Right lung (tissue), 5 donors: ENCODE results near the gene ANKRD52. TPM values are rescaled to one million over a fixed set of nuclear protein-coding genes. Genes with fewer than 3 reads are reported as not detected.

ENCODE experiments used
- DNase-seq, 2 donors: peaks; one replicate each; pipeline ENCODE4 v3.0.0-alpha.2; 2013
- polyA plus RNA-seq, 5 donors: library from polyadenylated mRNA; unstranded; fragments of 120-200 nt; gene quantifications; one replicate each; pipeline versions ENCODE4 v1.2.1 to v1.2.3, GENCODE V29; 2013; ENCODE audit warnings: inconsistent platforms in 1 of 5, low replicate concordance in 1 of 5; ENCODE audit not compliant: insufficient read length in 5 of 5, insufficient read depth in 1 of 5

ANKRD52 gene
- polyA plus RNA-seq, 5 donors, result 21.9 to 32.1 (median 30.9) TPM

- DNase-seq, result no peak
These were observed 15.2 kb downstream of the ANKRD52 start for GRCh38 chr12:56242986-56243385.

- DNase-seq, result no peak
These were observed 16.5 kb downstream of the ANKRD52 start for GRCh38 chr12:56241424-56242303.

GRCh38 chr12:56237552-56237951, 20.6 kb downstream of the ANKRD52 start:
- DNase-seq, result no peak

GRCh38 chr12:56236985-56237384, 21.2 kb downstream of the ANKRD52 start:
- DNase-seq, result no peak

GRCh38 chr12:56236091-56236490, 22.1 kb downstream of the ANKRD52 start:
- DNase-seq, result no peak

GRCh38 chr12:56234746-56235436, 23.3 kb downstream of the ANKRD52 start:
- no peak for DNase-seq

GRCh38 chr12:56231184-56231582, 27.0 kb downstream of the ANKRD52 start:
- no peak for DNase-seq

- no peak for DNase-seq
These were observed 27.6 kb downstream of the ANKRD52 start for GRCh38 chr12:56230432-56231183.

GRCh38 chr12:56229916-56230431, 28.2 kb downstream of the ANKRD52 start, which contains the start of gene SLC39A5:
Gene SLC39A5 (plus strand): TSS chr12:56230051. CDS start chr12:56231275, 1,224 bp downstream.
- DNase-seq, result no peak

GRCh38 chr12:56229082-56229481, 29.1 kb downstream of the ANKRD52 start:
- no peak for DNase-seq

GRCh38 chr12:56224954-56225353, 33.2 kb downstream of the ANKRD52 start:
- no peak for DNase-seq

- peak; percentile 96 to 97 for DNase-seq
These were observed 34.0 kb downstream of the ANKRD52 start, which contains the start of gene NABP2 for GRCh38 chr12:56224102-56224701. Gene NABP2 (plus strand): TSS chr12:56224342. CDS start chr12:56224857, 515 bp downstream.

- DNase-seq, result no peak
These were observed 34.5 kb downstream of the ANKRD52 start for GRCh38 chr12:56223571-56224101.

GRCh38 chr12:56222531-56222895, 35.7 kb downstream of the ANKRD52 start:
- DNase-seq, result peak; percentile 20 to 21

GRCh38 chr12:56221757-56222530, 36.2 kb downstream of the ANKRD52 start, which contains the start of gene RNF41:
Gene RNF41 (minus strand): TSS chr12:56221922. CDS start chr12:56214047, 7,875 bp downstream.
- peak; percentile 97 to 99 for DNase-seq

GRCh38 chr12:56221232-56221756, 36.9 kb downstream of the ANKRD52 start:
- DNase-seq, result peak; percentile 80 to 82

GRCh38 chr12:56220611-56221231, 37.5 kb downstream of the ANKRD52 start:
- DNase-seq, result no peak

- DNase-seq, result no peak
These were observed 38.3 kb downstream of the ANKRD52 start for GRCh38 chr12:56219840-56220239.

GRCh38 chr12:56216461-56216860, 41.7 kb downstream of the ANKRD52 start:
- no peak for DNase-seq
